Measurements from ENCODE around the gene PIAS4.

PIAS4 gene

DNA sequence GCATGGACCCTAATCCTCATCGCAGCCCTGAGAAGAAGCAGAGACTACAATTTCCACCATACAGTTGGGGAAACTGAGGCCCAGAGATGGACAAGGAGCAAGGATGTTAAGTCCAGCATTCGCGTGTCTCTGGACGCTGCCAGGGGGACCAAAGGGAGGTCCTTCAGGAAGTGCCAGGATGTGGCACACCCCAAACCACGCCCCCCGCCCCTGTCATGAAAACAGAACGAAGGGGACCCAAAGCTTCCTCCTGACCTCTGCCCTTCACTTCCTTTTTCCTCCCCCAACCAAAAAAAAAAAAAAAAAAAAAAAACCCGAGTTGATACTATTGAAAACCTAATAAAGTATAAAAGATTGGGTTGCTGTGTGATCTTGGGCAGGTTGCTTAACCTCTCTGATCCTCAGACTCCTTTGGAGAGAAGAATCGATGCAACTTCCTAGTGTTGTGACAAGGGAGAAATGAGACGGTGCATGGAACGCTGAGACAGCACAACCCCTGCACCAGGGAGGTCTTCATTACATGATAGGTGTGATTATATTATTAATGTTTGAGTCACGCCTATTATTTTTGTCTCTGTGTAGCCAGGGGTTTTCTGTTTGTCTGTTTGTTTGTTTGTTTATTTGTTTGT lies 61.9 kb downstream of the PIAS4 start:
- peak overlapping the region in 1 of 2 experiments; percentile 16; a peak in 1 of 4 replicates for H3K4me3 ChIP-seq (ENCODE audit: low read depth in 1 of 2, low read length in 2 of 2)
- TF ChIP-seq, protein P1, sequence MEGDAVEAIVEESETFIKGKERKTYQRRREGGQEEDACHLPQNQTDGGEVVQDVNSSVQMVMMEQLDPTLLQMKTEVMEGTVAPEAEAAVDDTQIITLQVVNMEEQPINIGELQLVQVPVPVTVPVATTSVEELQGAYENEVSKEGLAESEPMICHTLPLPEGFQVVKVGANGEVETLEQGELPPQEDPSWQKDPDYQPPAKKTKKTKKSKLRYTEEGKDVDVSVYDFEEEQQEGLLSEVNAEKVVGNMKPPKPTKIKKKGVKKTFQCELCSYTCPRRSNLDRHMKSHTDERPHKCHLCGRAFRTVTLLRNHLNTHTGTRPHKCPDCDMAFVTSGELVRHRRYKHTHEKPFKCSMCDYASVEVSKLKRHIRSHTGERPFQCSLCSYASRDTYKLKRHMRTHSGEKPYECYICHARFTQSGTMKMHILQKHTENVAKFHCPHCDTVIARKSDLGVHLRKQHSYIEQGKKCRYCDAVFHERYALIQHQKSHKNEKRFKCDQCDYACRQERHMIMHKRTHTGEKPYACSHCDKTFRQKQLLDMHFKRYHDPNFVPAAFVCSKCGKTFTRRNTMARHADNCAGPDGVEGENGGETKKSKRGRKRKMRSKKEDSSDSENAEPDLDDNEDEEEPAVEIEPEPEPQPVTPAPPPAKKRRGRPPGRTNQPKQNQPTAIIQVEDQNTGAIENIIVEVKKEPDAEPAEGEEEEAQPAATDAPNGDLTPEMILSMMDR (IDR thresholded peaks at IDR 0.05; ENCODE audit: borderline replicate concordance, extremely low read depth, low read length, poor library complexity, severe bottlenecking): no peak
- TF ChIP-seq EZH2 (IDR thresholded peaks at IDR 0.05; ENCODE audit: borderline replicate concordance, low read depth, low read length, severe bottlenecking): no peak
- no peak overlapping the region for H2AFZ ChIP-seq (ENCODE audit: low read depth, low read length)
- peak; percentile 52 for DNase-seq
- peaks cover 19% of the 10 kb centered on the region for H3K4me1 ChIP-seq (ENCODE audit: insufficient read depth, low read length)
- H4K20me1 ChIP-seq (ENCODE audit: insufficient read depth, low read length): peaks cover 5% of the 10 kb centered on the region
- peaks cover 22% of the 10 kb centered on the region for H3K79me2 ChIP-seq (ENCODE audit: insufficient read depth, low read length)
- H3K9me3 ChIP-seq (ENCODE audit: insufficient read depth, low read length, severe bottlenecking): no peaks in the 10 kb centered on the region
- H3K27me3 ChIP-seq (ENCODE audit: insufficient read depth, low read length, poor library complexity): no peaks in the 10 kb centered on the region
- H3K27ac ChIP-seq (ENCODE audit: low read length): no peak overlapping the region
- H3K9ac ChIP-seq (ENCODE audit: low read depth, low read length): no peak overlapping the region
- no peak for ATAC-seq (ENCODE audit: insufficient read depth, low read depth)
- peak overlapping the region; percentile 40; the same call in 1 of the 2 replicates for H3K4me2 ChIP-seq (ENCODE audit: insufficient read depth, low read length)
- H3K36me3 ChIP-seq (ENCODE audit: insufficient read depth, low read length): peaks cover 4% of the 10 kb centered on the region; the same call in 1 of the 2 replicates

DNA sequence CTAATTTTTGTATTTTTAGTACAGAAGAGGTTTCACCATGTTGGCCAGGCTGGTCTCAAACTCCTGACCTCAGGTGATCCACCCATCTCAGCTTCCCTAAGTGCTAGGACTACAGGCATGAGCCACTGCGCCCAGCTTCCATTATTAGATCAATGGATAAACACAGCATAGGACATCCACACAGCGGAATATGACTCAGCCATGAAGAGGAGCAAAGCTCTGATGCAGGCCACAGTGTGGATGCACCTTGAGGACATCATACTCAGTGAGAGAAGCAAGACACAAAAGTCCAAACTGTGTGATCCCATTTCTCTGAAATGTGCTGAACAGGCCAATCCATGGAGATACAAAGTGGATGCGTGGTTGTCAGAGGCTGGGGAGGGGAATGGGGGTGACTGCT lies 64.1 kb downstream of the PIAS4 start:
- H2AFZ ChIP-seq (ENCODE audit: low read depth, low read length): no peak overlapping the region

DNA sequence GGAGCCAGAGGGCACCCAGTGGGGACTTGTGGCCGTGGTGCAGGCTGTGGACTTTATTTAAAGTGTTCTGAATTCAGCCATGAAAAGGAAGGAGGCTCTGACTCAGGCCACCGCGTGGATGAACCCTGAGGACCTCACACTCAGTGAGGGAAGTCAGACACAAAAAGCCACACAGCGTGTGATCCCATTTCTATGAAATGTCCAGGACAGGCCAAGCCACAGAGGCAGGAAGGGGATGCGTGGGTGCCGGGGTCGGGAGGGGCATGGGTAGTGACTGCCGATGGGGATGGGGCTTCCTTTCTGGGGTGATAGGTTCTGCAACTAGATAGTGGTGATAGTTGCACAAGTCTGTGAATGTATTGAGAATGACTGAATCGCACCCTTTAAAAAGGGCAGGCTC lies 67.8 kb downstream of the PIAS4 start:
- H2AFZ ChIP-seq (ENCODE audit: low read depth, low read length): no peak overlapping the region
- no peak overlapping the region for H3K4me2 ChIP-seq (ENCODE audit: insufficient read depth, low read length)
- TF ChIP-seq EZH2 (IDR thresholded peaks at IDR 0.05; ENCODE audit: borderline replicate concordance, low read depth, low read length, severe bottlenecking): no peak
- TF ChIP-seq, protein P1 (IDR thresholded peaks at IDR 0.05; ENCODE audit: borderline replicate concordance, extremely low read depth, low read length, poor library complexity, severe bottlenecking): no peak
- H3K27me3 ChIP-seq (ENCODE audit: insufficient read depth, low read length, poor library complexity): no peaks in the 10 kb centered on the region
- peaks cover 11% of the 10 kb centered on the region for H3K4me1 ChIP-seq (ENCODE audit: insufficient read depth, low read length)
- H3K79me2 ChIP-seq (ENCODE audit: insufficient read depth, low read length): no peaks in the 10 kb centered on the region
- no peak overlapping the region for H3K4me3 ChIP-seq (ENCODE audit: low read depth in 1 of 2, low read length in 2 of 2)
- ATAC-seq (ENCODE audit: insufficient read depth, low read depth): no peak
- no peak overlapping the region for H3K9ac ChIP-seq (ENCODE audit: low read depth, low read length)
- no peaks in the 10 kb centered on the region for H3K36me3 ChIP-seq (ENCODE audit: insufficient read depth, low read length)
- DNase-seq: no peak
- H3K9me3 ChIP-seq (ENCODE audit: insufficient read depth, low read length, severe bottlenecking): no peaks in the 10 kb centered on the region
- H4K20me1 ChIP-seq (ENCODE audit: insufficient read depth, low read length): no peaks in the 10 kb centered on the region
- H3K27ac ChIP-seq (ENCODE audit: low read length): no peak overlapping the region

More for the DNA sequence above, 64.1 kb downstream of the PIAS4 start:
- H3K27me3 ChIP-seq (ENCODE audit: insufficient read depth, low read length, poor library complexity): no peaks in the 10 kb centered on the region
- TF ChIP-seq, protein P1 (IDR thresholded peaks at IDR 0.05; ENCODE audit: borderline replicate concordance, extremely low read depth, low read length, poor library complexity, severe bottlenecking): no peak
- TF ChIP-seq EZH2 (IDR thresholded peaks at IDR 0.05; ENCODE audit: borderline replicate concordance, low read depth, low read length, severe bottlenecking): no peak
- DNase-seq (no peak), ATAC-seq (ENCODE audit: insufficient read depth, low read depth) (no peak)
- no peak overlapping the region for H3K4me2 ChIP-seq (ENCODE audit: insufficient read depth, low read length)
- no peaks in the 10 kb centered on the region for H3K36me3 ChIP-seq (ENCODE audit: insufficient read depth, low read length)
- H3K79me2 ChIP-seq (ENCODE audit: insufficient read depth, low read length): peaks cover 9% of the 10 kb centered on the region; the same call in 1 of the 2 replicates
- no peaks in the 10 kb centered on the region for H4K20me1 ChIP-seq (ENCODE audit: insufficient read depth, low read length)
- no peak overlapping the region for H3K4me3 ChIP-seq (ENCODE audit: low read depth in 1 of 2, low read length in 2 of 2)
- no peak overlapping the region for H3K9ac ChIP-seq (ENCODE audit: low read depth, low read length)
- H3K4me1 ChIP-seq (ENCODE audit: insufficient read depth, low read length): peaks cover 12% of the 10 kb centered on the region
- H3K27ac ChIP-seq (ENCODE audit: low read length): no peak overlapping the region
- H3K9me3 ChIP-seq (ENCODE audit: insufficient read depth, low read length, severe bottlenecking): no peaks in the 10 kb centered on the region
